MCF 10A (cell line): ENCODE data around the gene FER. TPM values are rescaled to one million over a fixed set of nuclear protein-coding genes. Genes with fewer than 3 reads are reported as not detected.
"Not testable (repeated sequence)": the region's sequence is repeated elsewhere in the genome, so short reads cannot be mapped to it uniquely, and the experiment has no call there.

Source experiments
- BruUV-seq: library from RNA; stranded (reverse); fragments of 400-500 nt; replicated peaks from 2 replicates; lab custom pipeline; 2021; lab: Mats Ljungman, UMichigan
- CTCF ChIA-PET: fragments of 300-600 bp; sonication (Branson Sonifier 250); formaldehyde crosslinking; extraction: SDS; loops from one replicate; lab custom pipeline; 2021; ENCODE audit warnings: antibody characterized with exemption, inconsistent platforms; lab: Yijun Ruan, JAX
- POLR2A ChIA-PET: fragments of 300-600, 350-650 bp; sonication (Branson Sonifier 250); formaldehyde crosslinking; extraction: SDS; loops from one replicate; lab custom pipeline; 2020; ENCODE audit warnings: antibody characterized with exemption, inconsistent platforms; lab: Yijun Ruan, JAX
- DNase-seq: peaks from one replicate; pipeline ENCODE4 v3.0.0-alpha.2; 2018; ENCODE audit not compliant: unreplicated experiment
- H3K27ac Mint-ChIP-seq: one replicate; pipeline ENCODE4 v1.8.0; 2022; ENCODE audit warnings: mild to moderate bottlenecking, low read depth, mixed read lengths; ENCODE audit not compliant: unreplicated experiment
- H3K27me3 Mint-ChIP-seq: one replicate; pipeline ENCODE4 v1.8.0; 2022; ENCODE audit warnings: mixed read lengths; ENCODE audit not compliant: insufficient read depth, unreplicated experiment
- H3K36me3 Mint-ChIP-seq: one replicate; pipeline ENCODE4 v1.8.0; 2022; ENCODE audit warnings: mild to moderate bottlenecking, moderate library complexity, mixed read lengths; ENCODE audit not compliant: insufficient read depth, unreplicated experiment
- H3K4me1 Mint-ChIP-seq: one replicate; pipeline ENCODE4 v1.8.0; 2022; ENCODE audit warnings: mixed read lengths; ENCODE audit not compliant: insufficient read depth, unreplicated experiment
- H3K4me3 Mint-ChIP-seq: one replicate; pipeline ENCODE4 v1.8.0; 2022; ENCODE audit warnings: mild to moderate bottlenecking, moderate library complexity, mixed read lengths; ENCODE audit not compliant: unreplicated experiment
- H3K9me3 Mint-ChIP-seq: one replicate; pipeline ENCODE4 v1.8.0; 2022; ENCODE audit warnings: mixed read lengths; ENCODE audit not compliant: unreplicated experiment
- CTCF ChIP-seq: fragments of 200-600 bp; IDR thresholded peaks from one replicate; pipeline ENCODE4 v1.8.0; 2022; ENCODE audit warnings: antibody characterized with exemption, mild to moderate bottlenecking; ENCODE audit not compliant: unreplicated experiment
- intact Hi-C: fragments of 100-400 bp; cut with micrococcal nuclease; formaldehyde crosslinking; loops from 2 replicates; pipeline ENCODE4 v1.14.1; 2022
- total RNA-seq: library from RNA; stranded (reverse); gene quantifications from 2 replicates; pipeline ENCODE4 v1.2.3, GENCODE V29; 2022

FER gene
- total RNA-seq, 1 experiment from 2014 or later: 71.1 TPM

GRCh38 chr5:108836492-108836891, 88.8 kb downstream of the FER start:
- Mint-ChIP-seq H3K9me3 (no peaks in the 10 kb centered on the region), H3K36me3 (peaks cover 31% of the 10 kb centered on the region), H3K27me3 (no peaks in the 10 kb centered on the region), H3K4me3 (no peak overlapping the region), H3K27ac (no peak overlapping the region), H3K4me1 (peaks cover 5% of the 10 kb centered on the region)
- intact Hi-C loops: no loop called here
- POLR2A ChIA-PET: interaction anchor here (0.9 kb wide), 1 partner anchor 82 kb away, joined by 3 read pairs; no protein-coding TSS in a partner anchor
- no peak for TF ChIP-seq CTCF
- no peak for DNase-seq
- no TSS peak for BruUV-seq
- CTCF ChIA-PET: no interaction called here

DNA sequence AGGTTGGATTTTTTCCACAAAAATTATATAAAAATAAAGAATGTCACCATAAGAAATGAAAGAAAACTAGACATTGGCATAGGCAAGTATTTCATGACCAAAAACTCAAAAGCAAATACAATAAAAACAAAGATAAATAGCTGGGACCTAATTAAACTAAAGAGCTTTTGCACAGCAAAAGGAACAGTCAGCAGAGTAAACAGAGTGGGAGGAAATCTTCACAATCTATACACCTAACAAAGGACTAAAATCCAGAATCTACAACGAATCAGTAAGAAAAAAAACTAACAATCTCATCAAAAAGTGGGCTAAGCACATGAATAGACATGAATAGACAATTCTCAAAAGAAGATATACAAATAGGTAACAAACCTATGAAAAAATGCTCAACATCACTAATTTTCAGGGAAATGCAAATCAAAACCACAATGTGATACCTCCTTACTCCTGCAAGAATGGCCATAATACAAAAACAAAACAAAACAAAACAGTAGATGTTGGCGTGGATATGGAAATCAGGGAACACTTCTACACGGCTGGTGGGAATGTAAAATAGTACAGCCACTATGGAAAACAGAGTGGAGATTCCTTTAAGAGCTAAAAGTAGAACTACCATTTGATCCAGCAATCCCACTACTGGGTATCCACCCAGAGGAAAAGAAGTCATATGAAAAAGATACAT, 94.7 kb downstream of the FER start:
- POLR2A ChIA-PET: interaction anchor here (0.7 to 1.1 kb wide), 2 partner anchors 17 to 29 kb away, joined by 3 read pairs; no protein-coding TSS in a partner anchor
- intact Hi-C loops, H3K27me3 Mint-ChIP-seq, BruUV-seq, H3K27ac Mint-ChIP-seq, DNase-seq, H3K4me1 Mint-ChIP-seq, H3K9me3 Mint-ChIP-seq, H3K4me3 Mint-ChIP-seq: not testable (repeated sequence)
- H3K36me3 Mint-ChIP-seq: peaks cover 24% of the 10 kb centered on the region
- CTCF ChIA-PET: interaction anchor here (1.0 kb wide), 1 partner anchor 200 kb away, joined by 3 read pairs; no protein-coding TSS in a partner anchor

- POLR2A ChIA-PET, H3K9me3 Mint-ChIP-seq: not testable (repeated sequence)
Observed at GRCh38 chr5:108851129-108851528, 103.4 kb downstream of the FER start.

DNA sequence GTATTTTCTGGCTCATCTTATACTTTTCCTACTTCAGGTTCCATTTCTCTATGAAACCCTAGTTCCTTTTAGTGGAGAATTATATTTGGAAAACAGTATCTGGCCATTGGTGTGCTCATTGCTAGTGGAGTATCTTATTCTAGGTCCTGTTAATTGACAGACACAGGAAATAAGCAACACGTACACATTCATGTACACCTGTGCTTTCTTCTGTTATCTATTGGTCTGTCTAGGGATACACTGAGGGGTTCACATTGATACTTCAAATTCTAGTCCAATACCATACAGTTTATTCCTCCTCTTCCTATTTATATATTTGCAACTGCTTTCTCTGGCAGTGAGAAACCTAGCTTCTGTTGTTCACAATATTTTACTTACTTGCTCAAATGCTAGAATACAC, 110.2 kb downstream of the FER start:
- Mint-ChIP-seq H3K27ac (no peak overlapping the region), H3K36me3 (peaks cover 7% of the 10 kb centered on the region), H3K27me3 (no peaks in the 10 kb centered on the region), H3K4me3 (no peak overlapping the region), H3K4me1 (peaks cover 15% of the 10 kb centered on the region), H3K9me3 (peaks cover 7% of the 10 kb centered on the region)
- no TSS peak for BruUV-seq
- no peak for DNase-seq
- ChIA-PET POLR2A (interaction anchor here (0.9 kb wide), 1 partner anchor 196 kb away, joined by 3 read pairs; no protein-coding TSS in a partner anchor), CTCF (no interaction called here)
- TF ChIP-seq CTCF: no peak
- intact Hi-C loops: no loop called here

More at GRCh38 chr5:108851129-108851528, 103.4 kb downstream of the FER start:
- H3K27ac Mint-ChIP-seq, H3K27me3 Mint-ChIP-seq, BruUV-seq, DNase-seq, H3K4me3 Mint-ChIP-seq, CTCF ChIA-PET, intact Hi-C loops, H3K36me3 Mint-ChIP-seq: not testable (repeated sequence)
- peaks cover 10% of the 10 kb centered on the region for H3K4me1 Mint-ChIP-seq

DNA sequence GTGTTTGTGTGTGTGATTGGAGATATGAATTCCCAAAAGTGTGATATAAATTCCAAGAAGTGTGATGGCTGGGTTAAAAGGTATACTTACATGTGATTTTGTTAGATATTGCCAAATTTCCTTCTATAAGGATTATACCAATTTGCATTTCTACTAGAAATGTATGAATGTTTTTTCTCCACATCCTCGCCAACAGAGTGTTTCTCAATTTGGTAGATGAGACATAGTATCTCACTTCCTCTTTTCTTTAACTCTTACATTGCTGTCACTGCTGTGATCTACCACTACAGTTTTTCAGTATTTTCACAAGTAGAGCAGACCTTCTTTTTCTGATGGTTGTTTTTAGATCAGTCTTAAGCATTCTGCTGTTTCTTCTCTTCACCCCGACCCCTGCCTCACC, 111.3 kb downstream of the FER start:
- no peak for TF ChIP-seq CTCF
- BruUV-seq: no TSS peak
- Mint-ChIP-seq H3K4me1 (peaks cover 10% of the 10 kb centered on the region), H3K9me3 (peaks cover under 1% of the 10 kb centered on the region), H3K27ac (no peak overlapping the region), H3K36me3 (peaks cover 1% of the 10 kb centered on the region), H3K4me3 (no peak overlapping the region), H3K27me3 (no peaks in the 10 kb centered on the region)
- CTCF ChIA-PET: interaction anchor here (0.8 kb wide), 1 partner anchor 998 kb away, joined by 3 read pairs; no protein-coding TSS in a partner anchor
- DNase-seq: peak; percentile 44
- POLR2A ChIA-PET: interaction anchor here (0.7 to 0.9 kb wide), 2 partner anchors 12 to 16 kb away, joined by 3 to 4 read pairs; no protein-coding TSS in a partner anchor
- intact Hi-C loops: no loop called here
